ENCODE results near the gene CDKL4.
"Not testable (repeated sequence)": the region's sequence is repeated elsewhere in the genome, so short reads cannot be mapped to it uniquely, and the experiment has no call there.

The CDKL4 gene

DNA sequence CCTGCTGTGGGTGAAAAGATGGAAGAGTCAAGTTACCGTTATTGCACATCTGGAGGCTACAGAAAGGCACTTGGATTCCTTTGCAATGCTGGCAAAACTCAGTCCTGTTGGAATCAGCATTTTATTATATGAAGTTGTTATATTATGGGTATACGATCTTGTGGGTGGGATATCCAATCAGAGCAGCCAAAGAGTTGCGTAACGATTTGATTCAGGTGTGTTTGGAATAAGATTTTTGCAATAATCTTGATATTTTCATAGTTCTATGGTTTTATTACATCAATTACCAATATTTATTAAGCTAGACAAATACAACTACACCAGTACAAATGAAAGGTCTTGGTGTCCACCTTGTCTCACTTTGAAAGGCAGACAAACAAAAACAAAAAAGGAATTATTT is 65.0 kb downstream of the CDKL4 start:
- DNase-seq (ENCODE audit: low read depth): no peak

DNA sequence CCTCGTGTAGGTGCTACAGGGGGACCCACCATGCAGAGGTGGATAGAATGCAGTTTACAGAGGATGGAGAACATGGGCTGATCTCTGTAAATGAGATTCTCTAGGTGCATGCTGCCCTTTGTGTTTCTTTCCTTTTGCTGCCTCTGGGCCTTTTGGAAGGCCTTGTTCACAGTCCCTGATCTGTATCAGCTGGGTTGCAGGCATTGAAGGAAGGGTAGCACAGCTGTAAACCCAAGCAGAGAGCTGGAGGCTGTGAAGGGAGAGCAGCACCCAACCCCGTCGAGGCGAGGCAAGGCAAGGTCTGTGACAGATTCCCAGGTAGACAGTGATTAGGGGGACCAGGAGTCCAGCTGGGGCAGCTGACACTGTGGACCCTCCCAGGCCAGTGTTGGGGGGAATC is 66.8 kb downstream of the CDKL4 start:
- no peak for DNase-seq (ENCODE audit: low read depth)

DNA sequence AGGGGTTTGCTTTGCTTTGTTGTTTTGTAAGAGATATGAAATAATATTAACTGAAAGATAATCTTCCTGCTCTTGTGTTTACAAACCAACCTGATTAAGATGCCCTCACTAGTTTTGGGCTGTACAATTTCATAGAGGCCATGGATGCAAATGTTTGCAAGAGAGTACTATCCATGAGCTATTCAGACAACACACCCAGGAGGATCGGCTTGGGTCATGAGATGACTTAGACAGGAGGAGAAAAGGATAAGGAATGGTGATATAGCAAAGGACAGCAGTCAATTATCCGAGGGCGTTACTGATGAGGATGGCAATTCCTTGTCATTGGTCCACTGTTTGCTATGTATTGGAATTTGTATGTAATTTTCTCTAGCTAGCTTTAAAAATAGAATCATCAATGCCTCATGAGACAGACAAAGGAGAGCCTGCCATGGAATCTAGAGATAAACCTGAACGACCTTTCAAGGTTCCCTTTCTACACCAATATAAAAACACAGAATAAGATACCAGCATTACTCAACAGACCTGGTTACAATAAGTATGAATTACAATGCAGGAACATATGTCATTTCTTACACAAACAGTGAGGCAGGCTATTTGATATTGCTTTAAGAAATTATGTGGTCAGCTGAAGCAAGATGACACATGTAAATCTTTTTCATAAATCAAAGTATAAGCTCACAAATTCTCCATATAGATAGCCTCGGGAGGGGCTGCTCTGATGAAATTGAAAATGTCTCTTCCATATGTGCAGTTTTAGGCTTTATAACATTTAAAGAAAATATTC is 68.6 kb downstream of the CDKL4 start:
- DNase-seq (ENCODE audit: low read depth): no peak

DNA sequence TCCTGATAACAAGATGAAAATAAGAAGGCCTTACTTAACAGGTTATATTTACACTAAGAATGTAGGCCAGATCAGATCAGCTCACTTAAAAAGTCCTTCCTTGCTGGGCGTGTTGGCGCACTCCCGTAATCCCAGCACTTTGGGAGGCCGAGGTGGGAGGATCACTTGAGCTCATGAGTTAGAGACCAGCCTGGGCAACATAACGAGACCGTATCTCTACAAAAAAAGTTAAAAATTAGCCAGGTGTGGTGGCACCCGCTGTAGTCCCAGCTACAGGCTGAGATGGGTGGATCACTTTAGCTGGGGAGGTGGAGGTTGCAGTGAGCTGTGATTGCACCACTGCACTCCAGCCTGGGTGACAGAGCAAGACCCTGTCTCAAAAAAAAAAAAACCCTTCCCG is 69.7 kb downstream of the CDKL4 start:
- DNase-seq (ENCODE audit: low read depth): no peak

DNA sequence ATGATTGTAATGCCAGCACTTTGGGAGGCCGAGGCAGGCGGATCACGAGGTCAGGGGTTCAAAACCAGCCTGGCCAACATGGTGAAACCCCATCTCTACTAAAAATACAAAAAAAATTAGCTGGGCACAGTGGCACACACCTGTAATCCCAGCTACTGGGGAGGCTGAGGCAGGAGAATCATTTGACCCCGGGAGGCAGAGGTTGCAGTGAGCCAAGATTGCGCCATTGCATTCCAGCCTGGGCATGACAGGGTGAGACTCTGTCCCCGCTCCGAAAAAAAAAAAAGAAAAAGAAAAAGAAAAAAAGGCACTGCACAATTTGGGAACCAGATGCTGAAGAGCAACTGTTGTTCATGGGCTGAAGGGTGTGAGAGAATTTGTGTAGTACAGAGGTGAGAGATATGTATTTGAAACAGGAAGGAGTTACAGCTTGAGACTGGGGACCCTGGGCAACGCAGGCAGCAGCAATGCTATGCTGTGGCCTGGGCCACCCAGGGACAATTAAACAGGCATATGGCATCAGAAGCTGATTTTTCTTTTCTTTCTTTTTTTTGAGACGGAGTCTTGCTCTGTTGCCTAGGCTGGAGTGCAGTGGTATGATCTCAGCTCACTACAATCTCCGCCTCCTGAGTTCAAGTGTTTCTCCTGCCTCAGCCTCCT is 71.6 kb downstream of the CDKL4 start:
- not testable (repeated sequence) for DNase-seq (ENCODE audit: low read depth)

DNA sequence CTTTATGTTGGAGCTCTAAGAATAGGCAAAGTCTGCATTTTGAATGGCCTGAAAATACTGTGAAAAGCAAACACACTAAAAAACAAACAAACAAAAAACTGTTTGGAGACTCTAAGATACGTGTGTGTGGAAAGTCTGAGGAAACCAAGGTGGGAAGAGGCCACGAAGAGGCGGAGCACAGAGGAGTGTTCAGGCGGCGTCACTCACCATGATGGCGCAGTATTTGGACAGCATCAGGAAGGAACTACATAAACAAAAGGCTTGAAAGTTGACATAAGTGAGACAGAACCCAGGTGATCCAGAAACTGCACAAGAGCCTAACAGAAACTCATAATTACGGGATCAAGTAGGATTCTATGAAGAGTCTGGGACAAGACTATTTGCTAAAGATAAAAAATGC is 72.1 kb downstream of the CDKL4 start:
- no peak for DNase-seq (ENCODE audit: low read depth)

DNA sequence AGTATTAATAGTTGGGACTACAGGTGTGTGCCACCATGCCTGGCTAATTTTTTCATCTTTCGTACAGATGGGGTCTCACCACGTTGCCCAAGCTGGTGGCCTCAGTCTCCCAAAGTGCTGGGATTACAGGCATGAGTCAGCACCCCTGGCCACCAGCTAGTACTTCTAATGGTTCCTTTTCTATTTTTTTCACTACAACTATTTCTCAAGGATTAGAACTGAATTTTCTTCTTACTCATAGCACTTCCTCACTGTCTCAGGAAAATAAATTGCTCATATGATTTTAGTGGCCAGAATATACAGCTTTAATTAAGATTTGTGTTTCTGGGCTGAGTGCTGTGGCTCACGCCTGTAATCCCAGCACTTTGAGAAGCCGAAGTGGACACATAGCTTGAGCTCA is 79.7 kb downstream of the CDKL4 start:
- DNase-seq (ENCODE audit: low read depth): no peak

DNA sequence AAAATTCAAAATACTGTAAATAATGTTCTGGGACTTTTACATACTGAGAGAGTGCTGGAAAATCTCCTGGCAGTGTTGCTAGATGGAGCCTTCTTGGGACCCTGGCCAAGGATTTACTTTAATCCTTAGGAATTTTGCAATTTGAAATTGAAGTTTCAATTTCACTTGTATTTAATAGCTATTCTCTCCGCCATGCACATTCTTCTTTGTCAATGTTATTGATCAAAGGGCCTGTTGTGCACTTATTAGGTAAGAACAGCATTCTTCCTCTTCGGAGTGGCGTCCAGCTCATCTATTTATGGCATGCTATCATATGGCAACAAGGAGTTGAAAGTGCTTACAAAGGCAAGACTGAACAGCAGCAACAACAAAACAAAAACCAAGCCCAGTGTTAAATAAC is 82.8 kb downstream of the CDKL4 start:
- no peak for DNase-seq (ENCODE audit: low read depth)

DNA sequence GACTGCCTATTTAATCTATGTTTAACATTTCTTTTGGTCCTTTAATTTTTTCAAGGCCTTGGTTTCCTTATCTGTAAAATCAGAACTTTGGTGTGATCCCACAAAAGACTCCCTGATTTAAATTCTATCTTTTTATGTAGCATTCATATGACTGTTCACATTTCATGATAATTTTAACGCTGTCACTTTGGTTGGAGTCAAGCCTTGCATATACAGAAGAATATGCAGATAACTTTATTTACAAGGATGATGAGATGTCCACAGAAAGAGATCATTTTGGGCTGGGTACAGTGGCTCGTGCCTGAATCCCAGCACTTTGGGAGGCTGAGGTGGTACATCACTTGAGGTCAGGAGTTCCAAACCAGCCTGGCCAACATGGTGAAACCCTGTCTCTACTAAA is 84.5 kb downstream of the CDKL4 start:
- DNase-seq (ENCODE audit: low read depth): no peak

DNA sequence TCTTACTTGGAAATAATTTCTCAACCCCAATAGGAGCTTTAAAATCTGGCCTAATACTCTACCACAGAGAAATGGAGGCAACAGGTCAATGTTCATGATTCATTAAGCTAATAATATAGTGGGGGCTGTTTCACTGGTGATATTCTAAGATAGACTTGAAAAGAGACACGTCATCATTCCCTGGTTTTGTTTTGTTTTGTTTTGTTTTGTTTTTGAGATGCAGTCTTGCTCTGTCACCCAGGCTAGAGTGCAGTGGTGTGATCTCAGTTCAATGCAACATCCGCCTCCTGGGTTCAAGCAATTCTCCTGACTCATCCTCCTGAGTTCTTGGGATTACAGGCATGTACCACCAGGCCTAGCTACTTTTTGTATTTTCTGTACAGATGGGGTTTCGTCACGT is 85.4 kb downstream of the CDKL4 start:
- DNase-seq (ENCODE audit: low read depth): no peak

DNA sequence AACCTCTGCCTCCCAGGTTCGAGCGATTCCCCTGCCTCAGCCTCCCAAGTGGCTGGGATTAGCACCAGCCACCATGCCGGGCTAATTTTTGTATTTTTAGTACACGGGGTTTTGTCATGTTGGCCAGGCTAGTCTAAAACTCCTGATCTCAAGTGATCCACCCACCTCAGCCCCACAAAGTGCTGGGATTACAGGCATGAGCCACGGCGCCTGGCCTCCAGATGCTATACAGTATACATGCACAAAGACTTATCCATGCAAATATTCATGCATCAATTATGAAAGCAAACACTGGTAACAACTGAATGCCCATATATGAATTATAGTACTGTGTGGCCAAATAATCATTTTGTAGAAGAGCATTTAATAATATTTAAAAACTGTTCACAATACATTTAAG is 86.9 kb downstream of the CDKL4 start:
- no peak for DNase-seq (ENCODE audit: low read depth)

DNA sequence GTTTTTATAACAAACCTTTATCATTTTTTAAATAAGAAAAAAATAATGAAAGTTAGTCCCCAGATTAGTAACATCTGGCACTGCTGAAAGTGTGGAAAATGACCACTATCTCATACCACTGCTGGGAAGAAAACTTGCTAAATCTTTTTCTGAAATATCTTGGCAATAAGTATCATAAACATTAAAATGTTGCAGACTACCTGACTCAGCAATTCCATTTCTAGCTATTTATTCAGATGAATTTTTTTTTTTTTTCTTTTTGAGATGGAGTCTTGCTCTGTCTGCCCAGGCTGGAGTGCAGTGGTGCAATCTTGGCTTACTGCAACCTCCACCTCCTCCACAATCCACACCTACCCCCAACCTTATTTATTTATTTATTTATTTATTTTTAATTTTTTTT is 87.7 kb downstream of the CDKL4 start:
- DNase-seq (ENCODE audit: low read depth): peak; percentile 24

DNA sequence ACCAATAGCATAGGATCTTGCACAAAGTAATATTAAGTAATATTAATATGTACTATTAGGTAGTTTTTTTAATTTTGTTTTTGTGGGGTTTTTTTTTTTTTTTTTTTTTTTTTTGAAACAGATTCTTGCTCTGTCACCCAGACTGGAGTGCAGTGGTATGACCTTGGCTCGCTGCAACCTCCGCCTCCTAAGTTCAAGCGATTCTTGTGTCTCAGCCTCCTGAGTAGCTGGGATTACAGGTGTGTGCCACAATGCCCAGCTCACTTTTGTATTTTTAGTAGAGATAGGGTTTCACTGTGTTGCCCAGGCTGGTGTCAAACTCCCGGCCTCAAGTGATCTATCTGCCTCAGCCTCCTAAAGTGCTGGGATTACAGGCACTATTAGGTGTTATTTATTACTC is 88.2 kb downstream of the CDKL4 start:
- not testable (repeated sequence) for DNase-seq (ENCODE audit: low read depth)

DNA sequence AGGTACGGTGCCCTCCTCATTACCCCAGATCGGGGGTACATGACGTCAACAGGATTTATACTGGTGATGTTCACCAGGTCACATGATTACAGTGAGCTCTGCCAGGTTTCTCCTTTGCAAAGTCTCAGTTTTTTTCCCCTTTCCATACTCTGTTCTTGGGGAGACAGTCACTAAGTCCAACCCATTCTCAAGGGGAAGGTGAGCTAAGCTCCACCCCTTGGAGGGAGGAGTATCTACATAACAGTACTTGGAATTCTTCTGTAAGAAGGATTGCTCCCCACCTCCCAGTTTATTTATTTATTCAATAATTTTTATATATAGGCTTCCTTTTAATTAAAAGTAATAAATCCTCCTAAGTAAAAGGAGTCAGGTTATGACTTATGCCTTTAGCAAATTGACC is 88.8 kb downstream of the CDKL4 start:
- no peak for DNase-seq (ENCODE audit: low read depth)

DNA sequence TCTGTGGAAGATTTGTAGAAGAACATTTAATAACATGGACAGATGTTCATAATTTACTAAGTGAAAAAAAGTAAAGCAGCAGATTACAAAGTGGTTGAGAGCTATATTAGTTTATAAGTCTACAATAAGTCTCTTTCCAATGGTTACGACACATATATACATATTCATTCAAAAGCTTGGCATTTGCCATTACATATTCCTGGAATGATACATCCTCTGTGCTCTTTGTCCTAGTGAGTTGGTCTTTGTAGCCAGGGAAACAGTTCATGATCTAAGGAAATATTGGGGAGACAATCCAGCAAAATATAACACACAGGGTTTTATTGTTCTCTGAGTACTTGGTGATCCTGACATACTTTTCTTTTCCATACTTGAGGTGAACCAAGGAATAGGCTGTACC is 90.5 kb downstream of the CDKL4 start:
- DNase-seq (ENCODE audit: low read depth): no peak

DNA sequence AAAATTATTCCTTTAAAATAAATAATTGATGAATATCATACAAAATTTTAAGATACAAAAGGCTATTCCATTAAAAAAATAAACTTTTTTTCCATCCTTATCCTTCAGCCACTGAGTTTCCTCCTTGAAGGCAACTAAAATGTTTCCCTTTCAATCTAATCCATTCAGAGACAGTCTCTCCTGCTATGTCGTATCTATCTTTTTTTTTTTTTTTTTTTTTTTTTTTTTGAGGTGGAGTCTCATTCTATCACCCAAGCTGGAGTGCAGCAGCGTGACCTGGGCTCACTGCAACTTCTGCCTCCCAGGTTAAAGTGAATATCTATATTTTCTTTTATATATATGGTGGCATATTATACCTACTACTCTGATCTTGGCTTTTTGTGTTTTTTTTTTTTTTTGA is 91.3 kb downstream of the CDKL4 start:
- no peak for DNase-seq (ENCODE audit: low read depth)

DNA sequence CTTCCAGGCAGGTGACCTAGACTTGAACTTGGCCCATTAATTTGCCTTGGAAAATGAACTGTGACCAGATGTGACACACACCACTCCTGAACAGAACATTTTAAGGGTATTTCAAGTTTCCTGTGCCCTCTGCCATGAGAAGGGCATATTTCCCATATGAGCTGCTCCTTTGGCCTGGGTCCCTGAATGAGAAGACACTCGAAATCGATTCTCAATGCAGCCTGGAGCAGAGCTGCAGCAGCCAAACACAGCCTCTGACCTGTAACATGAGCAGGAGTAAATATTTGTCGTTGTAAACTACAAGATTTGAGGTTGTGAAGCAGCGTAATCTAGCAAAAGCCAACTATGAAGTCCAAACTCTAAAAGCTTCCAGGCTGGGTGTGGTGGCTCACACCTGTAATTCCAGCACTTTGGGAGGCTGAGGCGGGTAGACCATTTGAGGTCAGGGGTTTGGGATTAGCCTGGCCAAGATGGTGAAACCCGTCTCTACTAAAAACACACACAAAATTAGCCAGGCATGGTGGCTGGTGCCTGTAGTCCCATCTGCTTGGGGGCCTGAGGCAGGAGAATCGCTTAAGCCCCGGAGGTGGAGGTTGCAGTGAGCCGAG is 92.8 kb downstream of the CDKL4 start:
- DNase-seq (ENCODE audit: low read depth): no peak

DNA sequence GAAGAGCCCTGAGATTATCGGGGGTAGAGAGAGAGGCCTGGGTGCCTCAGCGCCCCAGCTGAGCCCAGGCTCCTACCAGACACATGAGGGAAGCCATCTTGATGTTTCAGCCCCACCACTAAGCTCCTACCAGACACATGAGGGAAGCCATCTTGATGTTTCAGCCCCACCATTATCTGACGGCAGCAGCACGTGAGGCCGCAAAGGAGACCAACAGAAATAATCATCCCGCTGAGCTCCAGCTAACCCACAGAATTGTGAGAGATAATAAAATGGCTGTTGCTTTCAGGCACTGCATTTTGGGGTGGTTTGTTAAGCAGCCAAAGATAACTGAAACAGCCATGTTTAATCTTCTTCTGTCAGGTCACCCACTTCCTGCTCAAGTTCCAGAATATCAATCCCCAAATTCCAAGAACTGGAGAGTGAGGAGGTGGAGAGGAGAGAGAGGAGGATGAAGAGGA is 93.6 kb downstream of the CDKL4 start:
- no peak for DNase-seq (ENCODE audit: low read depth)

DNA sequence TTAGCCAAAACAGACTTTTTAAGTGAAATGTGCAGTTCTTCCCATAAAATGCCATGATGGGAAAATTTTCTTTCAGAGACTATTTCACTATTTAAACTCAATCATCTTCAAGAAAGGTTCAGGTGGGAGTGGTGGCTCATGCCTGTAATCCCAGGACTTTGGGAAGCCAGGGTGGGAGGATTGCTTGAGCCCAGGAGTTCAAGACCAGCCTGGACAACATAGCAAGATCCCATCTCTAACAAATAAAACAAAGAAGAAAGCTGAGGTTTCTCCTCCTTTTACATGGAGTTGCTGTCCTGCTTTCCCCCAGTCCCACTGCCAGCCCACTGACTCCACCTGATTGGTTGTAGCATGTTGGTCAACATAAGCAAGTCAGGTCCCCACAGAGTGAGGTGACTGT is 97.1 kb downstream of the CDKL4 start:
- DNase-seq (ENCODE audit: low read depth): no peak

DNA sequence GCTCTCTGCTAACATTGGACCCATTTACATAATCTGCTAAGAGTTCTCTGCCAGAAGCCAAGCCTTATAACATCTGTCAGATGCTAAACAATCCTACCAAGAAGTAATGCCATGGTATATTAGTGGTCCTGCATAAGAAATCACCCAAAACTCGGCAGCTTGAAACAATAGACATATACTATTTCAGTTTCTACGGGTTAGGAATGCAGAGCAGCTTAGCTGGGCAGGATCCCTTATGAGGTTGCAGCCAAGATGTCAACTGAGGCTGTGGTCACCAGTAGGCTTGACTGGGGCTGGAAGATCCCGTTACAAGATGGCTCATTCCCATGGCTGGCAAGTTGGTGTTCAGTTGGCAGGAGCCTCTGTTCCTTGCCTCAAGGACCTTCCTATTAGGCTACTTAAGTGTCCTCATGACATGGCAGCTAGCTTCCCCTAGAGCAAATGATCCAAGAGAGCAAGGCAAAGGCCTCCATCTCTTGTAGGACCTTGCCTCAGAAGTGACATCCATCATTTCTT is 97.8 kb downstream of the CDKL4 start:
- DNase-seq (ENCODE audit: low read depth): no peak

DNA sequence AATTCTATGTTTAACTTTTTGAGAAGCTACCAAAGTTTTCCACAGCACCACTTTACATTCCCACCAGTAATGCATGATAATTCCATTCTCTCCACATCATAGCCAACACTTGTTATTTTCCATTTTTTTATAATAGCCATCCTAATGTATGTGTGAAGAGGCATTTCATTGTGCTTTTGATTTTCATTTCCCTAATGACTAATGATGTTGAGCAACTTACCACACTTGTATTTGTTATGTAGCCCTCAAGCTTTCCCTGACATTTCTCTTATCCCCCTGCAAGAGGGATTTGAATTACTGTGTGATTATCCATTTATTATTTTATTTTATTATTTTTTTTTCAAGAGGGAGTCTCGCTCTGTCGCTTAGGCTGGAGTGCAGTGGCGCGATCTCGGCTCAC is 99.4 kb downstream of the CDKL4 start:
- DNase-seq (ENCODE audit: low read depth): no peak

DNA sequence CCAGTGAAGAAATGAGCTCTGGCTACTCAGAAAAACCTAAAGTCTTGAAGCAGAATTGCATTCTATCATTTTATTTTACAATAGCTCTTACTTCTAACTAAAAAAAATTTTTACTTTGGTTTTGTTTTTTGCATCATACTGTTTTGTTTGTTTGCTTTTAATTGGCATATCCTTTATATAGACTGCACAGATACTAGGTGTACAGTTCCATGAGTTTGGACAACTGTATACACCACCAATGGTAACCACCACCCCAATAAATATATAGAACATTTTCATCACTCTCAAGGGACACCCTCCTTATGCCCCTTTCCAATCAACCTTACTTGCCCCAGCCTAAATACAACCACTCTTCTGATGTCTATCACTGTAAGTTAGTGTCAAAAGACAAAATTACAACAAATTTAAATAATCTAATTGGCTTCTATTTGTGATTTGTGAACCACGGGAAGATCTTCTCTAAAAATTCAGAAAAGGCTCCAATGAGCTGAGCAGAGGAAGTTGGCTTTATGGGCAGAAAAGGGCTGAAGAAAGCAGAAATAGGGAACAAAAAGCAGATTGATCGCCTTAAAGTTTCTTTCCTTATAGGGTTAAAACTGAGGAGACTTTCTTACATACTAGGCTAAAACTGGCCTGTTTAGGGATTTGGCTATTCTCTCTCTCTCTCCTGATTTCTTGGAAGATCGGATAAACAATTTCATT is 100.7 kb downstream of the CDKL4 start:
- no peak for DNase-seq (ENCODE audit: low read depth)
